ENCODE data around the gene CRACR2A. TPM values are rescaled to one million over a fixed set of nuclear protein-coding genes. Genes with fewer than 3 reads are reported as not detected.

The CRACR2A gene
- total and polyA plus RNA-seq, 2 of the 8 experiments (the other 6 are each of a cell fraction or from before 2014, with no cell fraction given) = 0.85 to 3.2 TPM

DNA sequence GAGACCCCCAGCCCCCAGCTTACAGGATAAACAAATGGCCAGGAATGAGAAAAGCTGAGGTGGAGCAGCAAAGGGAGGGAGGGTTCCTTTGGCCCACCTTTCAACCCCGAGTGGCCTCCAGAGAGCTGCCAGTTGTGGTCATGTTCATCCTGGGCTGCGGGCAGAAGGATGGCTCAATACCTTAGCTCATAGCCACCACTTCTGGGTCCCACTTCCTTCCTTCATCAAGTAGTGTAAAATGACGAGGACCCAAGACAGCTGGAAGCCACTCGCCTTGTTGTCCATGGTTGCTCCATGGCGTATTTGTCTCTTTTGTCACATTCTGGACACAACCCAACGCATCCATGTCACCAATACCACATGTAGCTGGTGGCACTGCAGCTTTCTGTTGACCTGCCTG lies 24.2 kb downstream of the CRACR2A start:
- H3K4me1 ChIP-seq (replicated peaks in 1 of 4; ENCODE audit: control insufficient read depth in 3 of 4, insufficient read depth in 4 of 4, low read length in 3 of 4) = peaks cover 0 to 16% (median 4%) of the 10 kb centered on the region in 4 experiments; a peak in 4 of 7 replicates
- no peaks in the 10 kb centered on the region for H4K20me1 ChIP-seq (replicated peaks in 1 of 2; ENCODE audit: control insufficient read depth in 1 of 2, insufficient read depth in 2 of 2, low read length in 2 of 2)
- H3K4me2 ChIP-seq (ENCODE audit: insufficient read depth in 1 of 2, low read depth in 2 of 2, low read length in 2 of 2) = no peak overlapping the region
- no peak overlapping the region for H4K91ac ChIP-seq (replicated peaks; ENCODE audit: insufficient read length, low read length)
- H3K56ac ChIP-seq (replicated peaks; ENCODE audit: insufficient read length, low read depth, low read length) = no peak overlapping the region
- no peaks in the 10 kb centered on the region for H3K27me3 ChIP-seq (replicated peaks in 1 of 4; ENCODE audit: control insufficient read depth in 3 of 4, extremely low read depth in 1 of 4, insufficient read depth in 3 of 4, low read length in 3 of 4)
- H3K9ac ChIP-seq (replicated peaks in 1 of 4; ENCODE audit: extremely low read depth in 1 of 4, low read depth in 3 of 4, low read length in 3 of 4) = no peak overlapping the region
- ChIA-PET POLR2A (ENCODE audit: partially characterized antibody) (no interaction called here), CTCF (ENCODE audit: partially characterized antibody) (interaction anchor here (0.8 to 1.6 kb wide), 7 partner anchors 11 to 566 kb away, joined by 3 to 8 read pairs (median 3); partner anchors contain the start of gene CRACR2A)
- H2BK15ac ChIP-seq (ENCODE audit: low read length) = no peak overlapping the region
- H3K14ac ChIP-seq (ENCODE audit: insufficient read length) = no peak overlapping the region
- H3K23ac ChIP-seq (ENCODE audit: insufficient read length) = no peak overlapping the region
- H4K5ac ChIP-seq (ENCODE audit: insufficient read length, low read depth, low read length) = no peak overlapping the region
- TF ChIP-seq, protein P1, sequence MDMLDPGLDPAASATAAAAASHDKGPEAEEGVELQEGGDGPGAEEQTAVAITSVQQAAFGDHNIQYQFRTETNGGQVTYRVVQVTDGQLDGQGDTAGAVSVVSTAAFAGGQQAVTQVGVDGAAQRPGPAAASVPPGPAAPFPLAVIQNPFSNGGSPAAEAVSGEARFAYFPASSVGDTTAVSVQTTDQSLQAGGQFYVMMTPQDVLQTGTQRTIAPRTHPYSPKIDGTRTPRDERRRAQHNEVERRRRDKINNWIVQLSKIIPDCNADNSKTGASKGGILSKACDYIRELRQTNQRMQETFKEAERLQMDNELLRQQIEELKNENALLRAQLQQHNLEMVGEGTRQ (IDR thresholded peaks at IDR 0.05; ENCODE audit: low read length) = no peak
- no peak for TF ChIP-seq HDAC2 (IDR thresholded peaks at IDR 0.05; ENCODE audit: borderline replicate concordance in 1 of 2, low read depth in 2 of 2, low read length in 2 of 2)
- no peak for TF ChIP-seq JUN (IDR thresholded peaks at IDR 0.05; ENCODE audit: low read depth, low read length)
- no peak for TF ChIP-seq CEBPB (IDR thresholded peaks at IDR 0.05; ENCODE audit: low read depth, low read length)
- no peak for TF ChIP-seq POLR2A (IDR thresholded peaks at IDR 0.05; ENCODE audit: control extremely low read depth in 1 of 2, low read depth in 2 of 2, low read length in 2 of 2)
- no peak for TF ChIP-seq SUZ12 (IDR thresholded peaks at IDR 0.05; ENCODE audit: low read length)
- TF ChIP-seq EGR1 (IDR thresholded peaks at IDR 0.05; ENCODE audit: borderline replicate concordance, low read depth, low read length) = no peak
- no peak overlapping the region for H3K4me3 ChIP-seq (ENCODE audit: extremely low read depth in 1 of 4, insufficient read depth in 2 of 4, low read depth in 3 of 4, low read length in 4 of 4)
- H2BK20ac ChIP-seq (ENCODE audit: low read length) = no peak overlapping the region
- no peaks in the 10 kb centered on the region for H3K36me3 ChIP-seq (ENCODE audit: control insufficient read depth in 2 of 4, insufficient read depth in 4 of 4, low read length in 3 of 4)
- no peaks in the 10 kb centered on the region for H3K23me2 ChIP-seq (ENCODE audit: low read depth, low read length)
- DNase-seq (ENCODE audit: low read depth in 1 of 2, low spot score in 2 of 2) = no peak
- H3K79me2 ChIP-seq (ENCODE audit: control insufficient read depth in 1 of 2, insufficient read depth in 2 of 2, low read length in 2 of 2) = no peaks in the 10 kb centered on the region
- no peak overlapping the region for H2BK5ac ChIP-seq (ENCODE audit: low read depth, low read length)
- H3K4ac ChIP-seq (replicated peaks; ENCODE audit: insufficient read length, low read depth, low read length) = no peak overlapping the region
- H3K79me1 ChIP-seq (ENCODE audit: low read depth, low read length) = no peaks in the 10 kb centered on the region
- no peak overlapping the region for H2BK12ac ChIP-seq (ENCODE audit: low read depth, low read length)
- FAIRE-seq = no peak
- H2AK5ac ChIP-seq (ENCODE audit: low read depth, low read length) = no peak overlapping the region
- H3K9me3 ChIP-seq (ENCODE audit: insufficient read depth in 2 of 2, low read depth in 1 of 2, low read length in 1 of 2) = peaks cover 0 to 3% of the 10 kb centered on the region in 2 experiments; a peak in 1 of 4 replicates
- WGBS, 2 experiments (ENCODE audit: extremely low coverage in 1 of 2, insufficient coverage in 1 of 2, insufficient read length in 1 of 2, insufficient replicate concordance in 2 of 2, low coverage in 1 of 2, low lambda C conversion rate in 2 of 2, missing lambda C conversion rate in 1 of 2) = 90% methylated on average over 6 of the region's 6 CpGs; no CpG with 5 or more reads in 1 of the 2 experiments
- H2AFZ ChIP-seq (ENCODE audit: low read length) = no peak overlapping the region
- no peak overlapping the region for H2BK120ac ChIP-seq (replicated peaks; ENCODE audit: low read depth, low read length)
- H3K18ac ChIP-seq (ENCODE audit: extremely low read depth, low read length) = no peak overlapping the region
- no peak overlapping the region for H4K8ac ChIP-seq (ENCODE audit: extremely low read depth, insufficient read depth, low read length)
- H3K27ac ChIP-seq (ENCODE audit: low read depth, low read length) = no peak overlapping the region
